NCI-H2196 (cell line): ENCODE measurements around the gene MAN2B1.
"Not testable (repeated sequence)": the region's sequence is repeated elsewhere in the genome, so short reads cannot be mapped to it uniquely, and the experiment has no call there.

Experiments used
- DNase-seq: peaks from one replicate; lab custom pipeline; 2025; ENCODE audit not compliant: unreplicated experiment; lab: John Stamatoyannopoulos, UW

MAN2B1 gene

DNA sequence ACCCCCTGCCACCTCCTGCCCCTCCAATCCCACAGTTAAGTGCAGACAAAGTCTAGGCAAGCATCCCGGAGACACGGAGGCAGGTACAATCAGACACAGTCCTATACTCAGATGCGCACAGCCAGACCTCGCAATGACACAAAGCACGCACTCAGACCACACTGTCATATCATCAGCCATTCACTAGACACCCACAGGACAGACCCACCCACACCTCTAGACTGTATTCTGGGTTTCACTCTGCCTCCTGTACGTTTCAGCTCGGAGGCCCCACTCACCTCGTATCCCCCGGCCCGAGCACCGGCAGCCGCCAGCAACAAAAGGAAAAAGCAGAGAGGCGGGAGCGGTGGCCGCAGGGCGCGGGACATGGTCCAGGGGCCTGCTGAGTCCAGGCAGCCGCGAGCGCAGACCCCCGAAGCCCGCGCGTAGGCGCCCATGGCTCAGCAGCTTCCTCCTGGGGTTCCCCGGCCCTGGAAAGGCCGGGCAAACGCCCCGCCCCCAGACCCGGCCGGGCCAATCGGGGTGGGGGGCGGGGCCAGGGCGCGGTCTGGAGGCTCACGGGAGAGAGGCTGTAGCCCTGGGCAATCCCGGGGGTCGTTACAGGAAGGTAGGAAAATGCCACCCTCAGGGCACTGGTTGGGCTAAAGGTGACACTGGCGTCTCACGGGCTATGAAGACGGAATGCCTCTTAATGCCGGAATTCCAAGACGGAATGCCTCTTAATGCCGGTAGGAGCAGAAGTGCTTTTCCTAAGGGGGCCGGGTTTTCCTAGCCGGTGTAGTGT, at the start of gene MAN2B1, which contains the start of gene WDR83:
Gene MAN2B1 (minus strand): TSS at position 478 of the 784 bp plus-strand sequence. CDS start 41 bp downstream, at position 437.
Gene WDR83 (plus strand): TSS at position 543 of the 784 bp plus-strand sequence. CDS start 2,984 bp downstream, outside the sequence.
- peak; percentile 82 for DNase-seq

DNA sequence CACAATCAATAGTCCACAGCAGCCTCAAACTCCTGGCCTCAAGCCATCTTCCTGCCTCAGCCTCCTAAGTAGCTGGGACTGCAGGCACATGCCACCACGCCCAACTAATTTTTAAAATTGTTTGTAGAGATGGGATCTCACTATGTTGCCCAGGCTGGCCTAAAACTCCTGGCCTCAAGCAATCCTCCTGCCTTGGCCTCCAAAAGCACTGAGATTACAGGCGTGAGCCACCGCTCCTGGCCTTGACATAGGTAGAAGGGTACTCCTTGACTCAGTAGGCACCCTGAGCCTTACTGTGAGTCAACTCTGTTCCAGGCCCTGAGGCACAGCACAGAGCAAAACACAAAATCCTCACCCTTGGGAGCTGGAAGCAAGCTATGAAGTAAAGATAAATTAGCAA, 49.4 kb upstream of the MAN2B1 start:
- DNase-seq: no peak

DNA sequence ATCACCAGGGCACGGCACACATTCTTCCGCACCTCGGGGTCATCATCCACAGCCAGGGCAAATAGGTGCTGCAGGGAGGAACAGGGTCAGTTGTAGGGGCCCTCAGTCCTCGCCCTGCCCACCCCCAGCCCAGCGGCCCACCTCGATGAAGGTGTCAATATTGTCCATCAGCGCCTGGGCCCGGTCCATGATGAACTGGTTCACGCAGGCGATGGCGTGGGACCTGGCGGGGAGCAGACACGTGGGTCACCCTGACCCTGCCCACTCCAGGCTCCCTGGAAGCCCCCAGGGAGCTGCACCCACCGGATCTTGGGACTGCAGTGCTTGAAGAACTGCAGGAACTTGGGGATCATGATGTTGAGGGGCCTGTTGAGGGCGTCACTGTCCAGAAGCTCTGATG, 48.6 kb upstream of the MAN2B1 start:
- no peak for DNase-seq

DNA sequence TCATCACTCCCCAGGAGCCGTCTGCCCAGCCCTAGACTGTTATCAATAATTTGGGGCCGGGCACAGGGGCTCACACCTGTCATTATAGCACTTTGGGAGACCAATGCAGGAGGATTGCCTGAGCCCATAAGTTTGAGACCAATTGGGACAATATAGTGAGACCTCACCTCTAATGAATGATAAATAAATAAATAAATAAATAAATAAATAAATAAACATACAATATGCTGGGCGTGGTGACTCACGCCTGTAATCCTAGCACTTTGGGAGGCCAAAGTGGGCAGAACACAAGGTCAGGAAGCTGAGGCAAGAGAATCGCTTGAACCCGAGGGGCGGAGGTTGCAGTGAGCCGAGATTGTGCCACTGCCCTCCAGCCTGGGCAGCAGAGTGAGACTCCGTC, 46.8 kb upstream of the MAN2B1 start:
- not testable (repeated sequence) for DNase-seq

DNA sequence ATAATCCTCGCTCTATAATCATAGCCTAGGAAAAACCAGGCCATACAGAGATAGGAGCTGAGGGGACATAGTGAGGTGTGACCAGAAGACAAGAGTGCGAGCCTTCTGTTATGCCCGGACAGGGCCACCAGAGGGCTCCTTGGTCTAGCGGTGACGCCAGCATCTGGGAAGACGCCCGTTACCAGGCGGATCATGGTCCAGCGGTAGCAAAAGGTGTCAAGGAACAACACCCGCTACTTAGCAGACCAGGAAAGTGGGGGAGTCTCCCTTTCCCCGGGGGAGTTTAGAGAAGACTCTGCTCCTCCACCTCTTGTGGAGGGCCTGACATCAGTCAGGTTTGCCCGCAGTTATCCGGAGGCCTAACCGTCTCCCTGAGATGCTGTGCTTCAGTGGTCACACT, 45.5 kb upstream of the MAN2B1 start:
- DNase-seq: not testable (repeated sequence)

DNA sequence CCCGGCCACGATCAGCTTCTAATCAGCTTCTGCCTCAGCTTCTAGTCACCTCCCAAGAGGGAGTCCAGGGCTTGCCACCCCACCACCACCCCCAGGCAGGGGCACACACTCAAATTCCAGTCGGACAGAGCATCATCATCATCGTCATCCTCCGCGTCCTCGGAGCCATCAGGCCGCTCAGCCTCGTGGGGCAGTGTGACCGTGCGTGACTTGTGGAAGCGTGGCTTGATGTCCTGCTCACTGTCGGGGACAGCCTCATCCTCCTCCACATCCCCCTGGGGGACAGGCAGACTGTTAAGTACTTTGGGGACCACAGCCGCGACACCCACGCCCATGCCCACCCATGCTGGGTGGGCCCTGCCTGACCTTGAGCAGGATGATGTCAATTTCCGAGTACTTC, 44.6 kb upstream of the MAN2B1 start:
- DNase-seq: no peak

DNA sequence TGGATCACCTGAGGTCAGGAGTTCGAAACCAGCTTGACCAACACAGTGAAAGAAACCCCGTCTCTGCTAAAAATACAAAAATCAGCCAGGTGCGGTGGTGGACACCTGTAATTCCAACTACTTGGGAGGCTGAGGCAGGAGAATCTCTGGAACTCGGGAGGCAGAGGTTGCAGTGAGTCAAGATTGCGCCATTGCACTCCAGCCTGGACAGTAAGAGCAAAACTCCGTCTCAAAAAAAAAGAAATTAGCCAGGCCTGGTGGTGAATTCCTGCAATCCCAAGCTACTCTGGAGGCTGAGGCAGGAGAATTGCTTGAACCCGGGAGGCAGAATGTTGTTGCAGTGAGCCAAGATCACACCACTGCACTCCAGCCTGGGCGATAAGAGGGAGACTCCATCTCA, 42.1 kb upstream of the MAN2B1 start:
- DNase-seq: no peak

DNA sequence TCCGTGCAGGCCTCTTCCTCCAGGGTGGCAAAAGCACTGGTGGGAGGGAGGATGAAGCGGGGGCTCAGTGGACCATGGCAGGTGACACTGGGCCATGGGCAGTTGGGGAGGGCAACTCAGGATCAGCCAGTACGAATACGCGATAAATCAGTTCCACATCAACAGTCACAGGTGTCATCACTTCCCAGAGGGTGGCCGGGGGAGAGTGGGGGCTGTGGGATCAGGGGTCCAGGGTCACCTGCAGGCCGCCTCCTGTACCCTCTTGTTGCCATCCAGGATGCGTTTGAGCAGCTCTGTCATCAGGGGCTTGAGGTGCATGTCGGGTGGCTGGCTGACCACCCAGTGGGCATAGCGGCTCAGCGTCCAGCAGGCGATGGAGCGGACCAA, 39.8 kb upstream of the MAN2B1 start:
- no peak for DNase-seq

DNA sequence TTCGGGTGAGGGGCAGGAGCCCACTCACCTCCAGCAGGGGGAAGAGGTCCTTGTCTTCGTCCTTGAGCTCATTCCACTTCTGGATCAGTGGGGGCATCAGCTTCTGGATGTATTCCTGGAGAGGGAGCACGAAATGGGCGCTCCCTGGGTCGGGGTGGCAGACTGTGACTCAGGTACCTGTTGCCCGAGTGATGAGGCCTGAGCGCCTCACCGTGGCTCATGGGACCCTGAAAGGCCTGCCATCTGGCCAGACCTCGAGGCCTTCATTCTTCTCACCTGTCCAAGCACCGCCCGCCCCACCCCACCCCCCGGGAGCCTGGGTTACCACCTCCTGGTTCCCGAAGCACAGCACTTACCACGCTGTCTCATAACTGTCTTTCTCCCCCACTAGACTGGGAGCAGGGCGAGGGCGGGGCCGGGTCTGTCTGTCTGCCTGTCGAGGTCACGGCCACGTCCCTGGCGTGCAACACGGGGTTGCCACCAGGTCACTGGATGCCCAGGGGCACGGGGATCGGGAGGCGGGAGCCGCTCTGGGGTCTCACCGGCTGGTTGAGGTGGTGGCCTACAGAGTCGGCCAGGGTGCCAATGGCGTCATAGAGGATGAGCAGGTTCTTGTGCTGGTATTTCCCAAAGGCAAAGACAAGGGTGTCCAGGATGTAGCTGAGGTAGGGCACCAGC, 39.3 kb upstream of the MAN2B1 start:
- no peak for DNase-seq

DNA sequence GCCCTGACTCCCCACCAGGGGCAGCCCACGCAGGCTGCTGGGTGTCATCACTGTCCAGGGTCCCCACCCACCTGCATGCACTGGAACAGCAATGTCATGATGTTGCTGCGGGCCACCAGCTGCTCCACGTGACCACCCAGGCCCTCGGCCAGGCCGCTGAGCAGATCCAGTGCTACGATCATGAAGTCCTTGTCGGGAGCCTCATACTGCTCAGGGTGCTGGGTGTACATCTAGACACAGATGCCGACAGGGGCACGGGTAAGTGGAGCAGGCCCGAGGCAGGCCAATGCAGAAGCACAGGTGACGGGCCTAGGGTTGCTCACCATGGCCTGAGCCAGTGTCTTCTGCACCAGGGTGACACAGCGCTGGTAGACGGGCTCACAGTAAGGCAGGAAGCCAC, 38.6 kb upstream of the MAN2B1 start:
- no peak for DNase-seq

DNA sequence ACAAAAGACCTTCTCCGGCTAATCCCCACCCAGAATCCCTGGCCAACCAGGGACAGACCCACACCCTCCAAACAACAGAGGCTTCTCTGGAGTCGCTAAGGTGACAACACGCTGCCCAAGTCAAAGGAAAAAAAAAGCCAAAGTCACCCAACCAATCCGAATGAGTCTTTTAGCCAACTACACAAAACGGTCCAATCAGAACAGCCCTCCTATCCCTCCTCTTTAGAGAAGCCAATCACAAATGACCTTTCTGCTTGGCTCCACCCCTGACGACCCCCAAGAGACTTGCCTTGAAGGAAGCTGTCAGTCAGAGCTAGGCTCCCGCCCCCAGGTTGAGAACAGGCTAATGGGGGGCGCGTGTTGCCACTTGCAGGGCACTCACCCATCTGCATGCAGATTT, 36.5 kb upstream of the MAN2B1 start:
- peak; percentile 45 for DNase-seq

DNA sequence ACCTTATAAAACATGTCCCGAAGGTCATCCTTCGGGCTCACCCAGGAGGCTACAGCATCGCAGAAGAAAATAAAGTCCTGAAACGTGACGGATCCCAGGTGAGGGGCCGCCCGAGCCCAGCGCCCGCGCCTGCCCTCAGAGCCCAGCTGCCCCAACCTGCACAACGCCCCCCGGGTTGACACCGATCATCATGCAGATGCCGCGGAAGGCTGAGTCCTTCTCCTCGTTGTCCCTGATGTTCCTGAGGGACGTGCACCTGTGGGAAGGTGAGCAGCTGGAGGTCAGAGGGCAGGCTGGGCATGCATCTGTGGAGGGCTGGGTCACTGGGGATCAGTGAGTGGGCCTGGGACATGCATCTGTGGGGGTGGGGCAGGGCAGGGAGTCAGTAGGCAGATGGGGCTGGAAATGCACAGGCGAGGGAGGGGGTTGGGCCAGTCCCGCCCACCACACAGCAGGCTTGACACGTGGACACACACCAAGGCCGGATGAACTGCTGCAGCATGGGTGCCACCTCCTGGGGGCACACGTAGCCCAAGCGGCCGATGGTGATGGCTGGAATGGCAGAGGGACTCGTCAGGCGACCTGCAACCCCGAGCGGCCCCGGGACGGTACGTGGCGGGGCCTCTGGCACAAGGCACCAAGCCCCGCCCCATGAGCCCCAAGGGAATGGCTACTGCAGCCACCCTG, 35.2 kb upstream of the MAN2B1 start:
- DNase-seq: no peak

DNA sequence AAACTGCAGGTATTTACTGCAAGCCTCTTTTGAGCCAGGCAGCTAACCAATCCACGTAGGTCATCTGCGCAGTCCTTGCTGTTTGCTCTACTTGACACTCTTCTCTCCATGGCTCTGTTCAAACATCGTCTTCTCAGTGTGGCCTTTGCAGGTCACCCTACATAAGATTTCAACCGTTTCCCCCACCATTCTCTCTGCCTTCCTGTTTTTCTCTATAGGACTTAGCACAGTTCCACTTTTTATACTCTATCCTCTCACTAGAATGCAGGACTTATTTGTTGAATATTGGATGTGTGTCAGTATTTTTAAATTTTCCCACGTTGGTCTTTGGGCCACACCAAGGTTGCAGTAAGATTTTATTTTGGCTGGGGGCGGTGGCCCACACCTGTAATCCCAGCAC, 31.6 kb upstream of the MAN2B1 start:
- DNase-seq: no peak

DNA sequence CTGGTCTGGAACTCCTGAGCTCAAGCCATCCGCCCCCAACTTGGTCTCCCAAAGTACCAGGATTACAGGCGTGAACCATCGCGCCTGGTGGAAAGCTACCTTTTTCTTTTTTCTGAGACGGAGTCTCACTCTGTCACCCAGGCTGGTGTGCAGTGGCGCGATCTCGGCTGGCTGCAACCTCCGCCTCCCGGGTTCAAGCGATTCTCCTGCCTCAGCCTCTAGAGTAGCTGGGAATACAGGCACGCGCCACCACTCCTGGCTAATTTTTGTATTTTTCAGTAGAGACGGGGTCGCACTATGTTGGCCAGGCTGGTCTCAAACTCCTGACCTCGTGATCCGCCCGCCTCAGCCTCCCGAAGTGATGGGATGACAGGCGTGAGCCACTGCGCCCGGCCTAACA, 30.9 kb upstream of the MAN2B1 start:
- not testable (repeated sequence) for DNase-seq

DNA sequence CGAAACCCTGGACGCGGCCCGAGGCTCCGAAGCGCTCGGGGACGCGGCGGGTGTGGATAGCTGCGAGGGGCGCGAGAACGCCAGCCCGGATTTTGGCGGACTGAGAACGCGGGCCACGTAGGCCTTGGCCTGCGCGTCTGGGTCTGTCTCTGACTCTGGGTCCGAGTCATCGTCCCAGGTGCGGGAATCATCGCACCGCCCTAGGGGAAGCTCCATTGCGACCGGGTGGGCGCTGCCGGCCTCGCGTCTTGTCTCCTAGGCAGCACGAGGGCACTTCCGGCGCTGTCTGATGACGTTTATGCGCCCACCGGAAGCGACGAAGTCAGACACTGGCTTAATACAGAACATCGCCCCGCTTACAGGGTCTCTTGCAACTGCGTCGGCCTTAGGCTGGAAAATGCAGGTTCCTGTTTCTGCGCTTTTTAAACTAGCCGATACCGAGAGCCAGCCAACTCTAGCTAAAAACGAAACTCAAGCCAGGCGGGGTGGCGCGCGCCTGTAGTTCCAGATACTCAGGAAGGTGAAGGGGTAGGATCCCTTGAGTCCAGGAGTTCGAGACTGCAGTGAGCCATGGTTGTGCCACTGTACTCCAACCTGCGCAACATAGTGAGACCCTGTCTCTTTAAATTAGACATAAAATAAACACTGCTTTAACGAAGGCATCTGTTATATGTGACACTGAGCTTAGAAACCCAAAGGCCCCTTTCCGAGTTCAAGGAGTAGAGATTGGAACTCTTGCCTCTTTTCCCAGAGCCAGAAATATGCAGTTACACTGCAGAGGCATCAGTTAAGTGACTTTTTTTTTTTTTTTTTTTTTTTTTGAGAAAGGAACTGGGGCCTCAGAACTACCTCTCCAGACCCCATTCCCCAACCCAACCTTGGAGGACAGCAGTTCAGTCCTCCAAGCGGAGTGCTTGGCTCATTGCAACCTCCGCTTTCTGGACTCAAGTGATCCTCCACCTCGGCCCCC, 30.1 kb upstream of the MAN2B1 start, which contains the start of gene FBXW9:
Gene FBXW9 (minus strand): TSS at position 266 of the 970 bp plus-strand sequence. CDS start 50 bp downstream, at position 216.
- DNase-seq: peak; percentile 92

DNA sequence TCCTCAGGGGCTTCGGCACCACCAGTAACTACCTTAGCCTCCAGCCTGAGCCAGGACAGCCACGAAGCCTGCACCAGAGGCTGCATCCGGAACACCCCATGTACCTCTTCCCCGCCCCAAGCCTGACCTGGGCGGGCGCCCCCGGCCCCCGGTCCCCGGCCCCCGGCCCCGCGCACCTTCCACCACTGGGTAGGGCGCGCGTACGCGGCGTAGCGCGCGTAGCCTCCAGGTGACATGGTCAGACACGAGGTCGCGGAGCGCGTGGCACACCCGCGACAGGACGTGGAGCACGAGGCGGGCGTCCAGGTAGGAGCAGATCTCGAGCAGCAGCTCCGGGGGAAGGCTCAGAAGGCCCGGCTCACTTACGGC, 29.4 kb upstream of the MAN2B1 start:
- no peak for DNase-seq

DNA sequence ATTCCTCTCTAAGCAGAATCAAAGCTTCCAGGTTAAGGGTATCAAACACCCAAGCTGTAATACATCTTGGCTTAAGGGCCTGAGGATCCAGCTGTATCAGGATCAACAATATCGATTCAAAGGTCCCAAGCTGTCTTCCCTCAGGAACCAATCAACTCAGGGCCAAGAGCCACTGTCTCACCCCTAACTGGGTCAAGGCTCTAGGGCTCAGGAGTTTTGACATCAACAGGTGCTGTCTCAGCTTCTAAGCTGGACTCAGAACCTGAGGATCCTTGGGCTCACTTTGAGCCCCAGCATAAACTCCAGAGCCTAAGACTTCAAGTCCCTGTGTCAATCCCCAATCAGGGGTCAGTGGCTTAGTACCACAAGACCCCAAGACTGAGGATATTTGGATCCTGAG, 29.0 kb upstream of the MAN2B1 start:
- no peak for DNase-seq

DNA sequence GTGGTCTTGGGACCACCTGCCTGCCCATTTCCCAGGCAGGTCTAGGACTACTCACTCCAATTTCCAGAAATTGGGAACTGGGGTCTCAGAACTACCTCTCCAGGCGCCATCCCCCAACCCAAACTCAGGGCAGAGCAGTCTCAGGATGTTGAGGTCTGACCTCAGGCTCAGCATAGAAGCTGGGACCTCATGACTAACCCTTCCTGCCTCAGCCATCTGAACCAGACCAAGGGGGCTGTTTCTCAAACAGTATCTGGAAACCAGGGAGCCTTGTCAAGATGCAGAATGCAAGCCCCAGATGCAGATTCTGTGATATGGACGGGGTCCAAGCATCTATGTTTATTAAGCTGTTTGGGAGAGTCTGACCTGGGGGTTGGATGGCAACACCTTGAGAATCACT, 28.6 kb upstream of the MAN2B1 start:
- DNase-seq: no peak

DNA sequence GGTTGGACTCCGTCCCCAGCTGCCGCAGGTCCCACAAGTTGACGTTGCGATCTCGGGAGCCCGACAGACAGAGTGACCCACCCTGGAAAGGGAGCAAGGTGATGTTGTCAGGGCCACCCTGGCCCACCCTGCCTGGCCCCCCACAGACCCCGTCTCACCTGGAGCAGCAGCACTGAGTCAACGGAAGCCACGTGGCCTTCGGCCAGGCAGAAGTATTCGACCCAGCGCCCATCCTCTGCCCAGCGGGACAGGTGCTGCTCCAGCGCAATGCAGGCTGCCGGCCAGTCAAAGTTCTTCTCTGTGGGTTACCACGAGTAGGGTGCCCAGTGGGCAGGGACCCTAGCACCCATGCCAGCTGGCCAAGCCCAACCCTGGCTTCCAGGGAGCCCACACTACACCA, 28.1 kb upstream of the MAN2B1 start:
- no peak for DNase-seq

DNA sequence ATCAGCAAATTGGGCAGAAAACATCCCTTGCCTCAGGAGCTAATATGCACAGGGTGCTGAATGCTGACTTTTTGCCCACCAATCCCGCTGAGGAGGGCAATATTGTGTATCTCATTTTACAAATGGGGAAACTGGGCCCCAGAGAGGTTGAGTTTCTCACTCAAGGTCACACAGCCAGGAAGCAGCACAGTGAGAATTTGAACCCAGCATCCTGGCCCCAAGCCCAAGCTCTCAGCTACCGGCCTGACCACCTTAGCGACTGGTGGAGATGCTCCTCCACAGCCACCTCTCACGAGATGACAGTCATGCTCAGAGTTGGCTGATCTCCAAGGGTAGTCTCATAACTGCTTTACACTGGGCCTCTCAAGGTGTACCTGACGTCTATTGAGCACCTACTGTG, 26.4 kb upstream of the MAN2B1 start:
- DNase-seq: no peak
